DMS53 treated with DMSO at 0.1 percent for 48 hours (cell line): ENCODE data around the gene PLCH1.

ENCODE experiments used
- DNase-seq: peaks from one replicate; lab custom pipeline; 2025; ENCODE audit not compliant: unreplicated experiment; lab: John Stamatoyannopoulos, UW

Gene PLCH1

DNA sequence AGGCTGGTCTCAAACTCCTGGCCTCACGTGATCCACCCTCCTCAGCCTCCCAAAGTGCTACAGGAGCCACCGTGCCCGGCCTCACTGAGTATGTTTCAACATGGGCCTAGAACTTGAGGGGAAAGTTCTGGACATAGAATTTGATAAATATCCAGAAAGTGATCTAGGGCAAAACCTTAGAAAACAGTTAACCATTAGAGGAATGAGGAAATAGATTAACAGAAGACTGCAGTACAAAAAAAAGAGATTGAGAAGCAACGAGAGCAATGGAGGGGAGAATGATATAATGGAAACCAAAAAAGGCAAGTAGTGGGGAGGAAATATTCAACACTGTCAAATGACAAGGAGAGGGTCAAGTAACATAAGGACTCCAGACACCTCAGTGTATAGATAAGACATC lies 191.5 kb downstream of the PLCH1 start:
- no peak for DNase-seq

DNA sequence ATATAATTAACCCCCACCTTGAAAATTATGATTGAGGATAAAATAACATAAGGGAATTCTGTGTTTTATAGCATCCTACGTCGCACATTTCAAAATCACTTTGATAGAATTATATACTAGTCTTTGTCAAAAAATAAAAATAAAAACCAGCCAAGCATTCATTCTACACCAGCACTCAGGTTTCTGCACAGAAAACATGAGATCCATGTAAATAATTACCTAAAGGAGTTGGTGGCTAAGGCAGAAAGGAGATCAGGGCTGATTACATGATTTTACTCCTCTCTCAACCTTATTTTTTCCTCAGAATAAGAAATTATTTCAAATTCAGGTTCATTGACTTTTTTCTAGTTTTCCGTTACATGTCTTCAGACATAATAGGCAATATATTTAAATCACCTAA lies 194.5 kb downstream of the PLCH1 start:
- no peak for DNase-seq

DNA sequence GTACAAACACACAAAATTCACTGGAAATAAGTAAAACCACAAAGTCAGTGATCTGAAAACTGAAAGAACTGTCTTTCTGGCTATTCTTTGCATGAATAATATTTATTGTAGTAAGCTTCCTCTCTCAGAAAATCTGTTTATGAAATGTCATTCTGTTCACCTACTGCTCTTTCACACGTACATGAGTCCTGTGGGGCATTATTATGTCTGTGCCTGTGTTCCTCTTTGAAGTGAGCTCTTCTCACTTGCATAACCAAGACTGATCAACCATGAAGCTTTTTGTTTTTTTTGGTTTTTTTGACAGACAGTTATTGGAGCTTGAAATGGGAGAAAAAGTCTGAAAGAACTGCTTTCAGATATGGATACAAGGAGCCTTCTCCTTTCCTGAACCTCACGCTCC lies 195.8 kb downstream of the PLCH1 start:
- no peak for DNase-seq

DNA sequence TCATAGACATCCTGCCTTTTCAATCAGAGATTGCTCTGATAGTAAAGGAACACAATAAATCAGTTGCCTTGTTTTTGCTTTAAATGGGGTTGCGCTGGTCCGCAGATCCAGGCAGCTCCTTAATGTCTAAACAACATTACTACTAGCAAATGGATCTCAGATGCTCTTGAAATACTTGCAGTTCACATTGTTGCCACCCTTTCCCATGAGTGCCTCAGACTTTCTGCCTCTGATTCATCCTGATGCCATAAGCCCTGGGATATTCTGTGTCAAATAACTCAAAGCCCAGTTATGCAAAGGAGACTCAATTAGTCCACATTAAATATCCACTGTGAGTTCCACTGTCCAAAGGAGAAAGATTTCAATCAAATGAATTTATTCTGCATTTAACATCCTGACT lies 196.7 kb downstream of the PLCH1 start:
- no peak for DNase-seq

DNA sequence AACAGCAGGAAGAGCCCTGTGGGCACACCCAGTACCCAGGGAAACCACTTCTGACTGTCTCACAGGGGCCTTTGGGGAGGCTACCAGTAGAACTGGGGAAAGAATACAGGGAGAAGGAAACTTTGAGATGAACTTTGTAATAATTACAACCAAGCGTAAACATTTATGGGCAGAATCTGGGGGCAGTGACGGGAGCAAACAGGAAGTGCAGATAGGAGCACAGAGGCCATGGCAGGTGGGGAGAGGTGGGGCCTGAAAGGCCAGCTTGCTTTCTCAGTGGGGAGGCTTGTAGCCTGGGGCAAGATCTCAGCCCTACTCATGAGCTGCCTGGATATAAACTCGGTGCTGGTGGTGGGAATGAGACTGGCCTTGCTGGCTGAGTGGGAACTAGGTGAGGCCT lies 209.8 kb downstream of the PLCH1 start:
- no peak for DNase-seq

DNA sequence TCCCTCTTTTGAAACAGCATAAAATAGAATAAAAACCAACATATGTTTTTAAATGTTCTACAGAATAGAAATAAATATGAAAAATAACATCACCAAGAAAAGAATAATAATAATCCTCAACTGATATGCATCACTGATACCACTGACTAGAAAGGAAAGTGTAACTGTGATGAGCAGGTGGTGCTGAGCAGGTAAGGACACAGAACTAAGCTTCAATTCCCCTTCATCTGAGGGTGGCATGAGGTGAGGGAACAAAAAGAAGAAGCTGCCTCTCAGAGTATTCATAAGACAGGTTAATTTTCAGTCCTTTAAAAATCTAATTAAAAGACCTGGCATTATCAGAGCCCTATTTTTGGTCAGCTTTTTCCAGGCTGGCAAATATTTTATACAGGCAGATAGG lies 216.3 kb downstream of the PLCH1 start:
- DNase-seq, result no peak

DNA sequence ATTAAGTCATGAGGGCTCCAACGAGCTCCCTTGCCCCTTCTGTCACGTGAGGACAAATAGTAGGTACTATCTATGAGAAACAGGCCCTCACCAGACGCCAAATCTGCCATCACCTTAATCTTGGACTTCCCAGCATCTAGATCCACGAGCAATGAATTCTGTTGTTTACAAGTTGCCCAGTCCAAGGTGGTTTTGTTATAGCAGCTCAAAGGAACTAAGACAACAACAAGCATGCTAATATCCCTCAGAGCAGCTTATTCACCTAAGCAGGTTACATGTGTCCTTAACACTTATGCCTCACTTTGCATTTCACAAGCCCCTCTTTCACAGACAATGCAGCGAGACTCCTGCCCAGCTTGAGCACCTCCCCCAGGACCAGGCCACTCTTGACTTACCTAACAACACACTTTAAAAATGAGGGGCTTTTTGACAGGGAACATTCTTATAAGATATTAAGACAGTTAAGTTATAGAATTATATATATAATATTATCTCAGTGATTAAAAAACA lies 219.5 kb downstream of the PLCH1 start:
- no peak for DNase-seq

DNA sequence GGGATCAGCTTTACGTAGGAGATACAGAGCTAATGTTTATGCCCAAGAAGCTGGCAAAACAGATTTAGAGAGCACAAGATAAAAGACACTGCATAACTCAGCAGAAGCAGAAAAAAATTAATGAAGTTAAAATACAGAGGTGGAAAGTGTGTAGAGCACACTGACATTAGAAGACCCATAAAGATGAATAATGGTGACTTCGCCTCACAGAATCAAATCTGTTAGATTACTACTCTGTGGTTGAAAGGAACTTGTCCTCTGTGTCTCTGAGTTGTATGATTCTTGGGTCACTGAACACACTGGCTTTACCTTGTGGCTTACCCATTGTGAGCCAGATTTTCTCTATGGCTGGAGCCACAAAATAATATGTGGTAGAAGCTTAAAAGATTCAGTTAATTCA lies 224.4 kb downstream of the PLCH1 start:
- no peak for DNase-seq

DNA sequence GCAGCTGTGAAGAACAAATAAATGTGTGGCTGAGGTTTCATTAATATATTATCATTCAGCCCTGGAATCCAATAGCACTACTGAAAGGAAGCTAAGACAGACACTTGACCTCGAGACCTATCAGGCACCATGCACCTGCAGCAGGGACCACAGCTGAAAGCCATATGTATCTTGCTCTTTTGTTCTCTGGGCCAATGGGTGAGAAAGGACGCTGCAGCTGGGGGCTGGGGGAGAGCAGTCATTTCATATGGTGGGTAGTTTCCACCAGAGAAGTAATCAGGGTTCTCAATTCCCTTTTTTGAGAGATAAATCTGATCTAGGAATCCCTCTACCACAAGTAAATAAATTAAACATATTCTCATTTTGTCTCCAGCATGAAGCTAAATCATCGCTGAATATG lies 225.8 kb downstream of the PLCH1 start:
- no peak for DNase-seq

DNA sequence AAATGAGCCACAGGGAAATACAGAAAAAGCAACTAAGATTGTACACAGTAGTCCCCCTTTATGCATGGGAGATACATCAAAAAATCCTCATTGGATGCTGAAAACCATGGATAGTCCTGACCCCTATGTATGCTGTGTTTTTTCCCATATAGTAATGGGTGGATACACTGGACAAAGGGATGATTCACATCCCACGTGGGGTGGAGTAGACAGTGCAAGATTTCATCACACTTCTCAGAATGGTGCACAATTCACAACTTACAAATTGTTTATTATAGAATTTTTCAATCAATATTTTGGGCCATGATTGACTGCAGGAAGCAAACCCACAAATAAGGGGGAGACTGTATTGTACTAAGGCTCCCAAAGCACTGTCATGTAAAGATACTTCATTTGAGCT lies 227.0 kb downstream of the PLCH1 start:
- DNase-seq, result no peak

DNA sequence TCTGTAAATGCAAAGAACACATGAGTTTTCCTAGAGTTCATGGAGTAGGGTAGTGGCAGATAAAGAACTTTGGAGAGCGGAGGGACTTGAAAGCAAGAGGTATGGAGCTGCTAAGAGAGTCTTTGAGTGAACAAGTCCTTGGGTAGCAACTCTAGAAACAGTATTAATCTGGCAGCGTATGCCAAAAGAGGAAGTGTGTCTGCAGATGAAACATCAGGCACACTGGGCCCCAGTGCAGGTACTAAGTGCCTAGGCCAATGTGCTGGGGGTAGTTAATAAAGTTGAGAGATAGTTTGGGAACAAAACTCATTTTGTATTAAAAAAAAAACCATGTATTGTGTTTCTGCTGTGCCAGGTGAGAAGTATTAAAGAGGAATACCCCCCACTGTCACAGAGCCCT lies 228.4 kb downstream of the PLCH1 start:
- DNase-seq, result no peak

DNA sequence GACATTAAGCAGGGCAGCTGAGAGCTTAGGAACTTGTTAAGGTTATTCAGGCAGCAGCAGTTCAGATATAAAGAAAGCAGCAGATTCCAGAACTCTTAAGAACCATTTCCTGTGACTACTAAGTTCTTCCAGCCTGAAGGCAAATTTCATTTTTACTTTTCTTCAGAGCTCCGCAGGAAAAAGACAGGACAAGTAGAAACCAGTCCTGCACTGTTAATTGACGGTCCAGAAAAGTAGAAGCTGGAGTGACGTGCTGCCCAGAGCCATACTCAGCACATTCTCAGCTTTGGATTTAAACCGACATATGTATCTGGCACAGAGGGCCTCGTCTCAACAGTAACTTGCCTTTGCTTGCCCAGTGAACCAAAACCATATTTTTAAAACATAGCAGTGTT lies 232.0 kb downstream of the PLCH1 start:
- no peak for DNase-seq

DNA sequence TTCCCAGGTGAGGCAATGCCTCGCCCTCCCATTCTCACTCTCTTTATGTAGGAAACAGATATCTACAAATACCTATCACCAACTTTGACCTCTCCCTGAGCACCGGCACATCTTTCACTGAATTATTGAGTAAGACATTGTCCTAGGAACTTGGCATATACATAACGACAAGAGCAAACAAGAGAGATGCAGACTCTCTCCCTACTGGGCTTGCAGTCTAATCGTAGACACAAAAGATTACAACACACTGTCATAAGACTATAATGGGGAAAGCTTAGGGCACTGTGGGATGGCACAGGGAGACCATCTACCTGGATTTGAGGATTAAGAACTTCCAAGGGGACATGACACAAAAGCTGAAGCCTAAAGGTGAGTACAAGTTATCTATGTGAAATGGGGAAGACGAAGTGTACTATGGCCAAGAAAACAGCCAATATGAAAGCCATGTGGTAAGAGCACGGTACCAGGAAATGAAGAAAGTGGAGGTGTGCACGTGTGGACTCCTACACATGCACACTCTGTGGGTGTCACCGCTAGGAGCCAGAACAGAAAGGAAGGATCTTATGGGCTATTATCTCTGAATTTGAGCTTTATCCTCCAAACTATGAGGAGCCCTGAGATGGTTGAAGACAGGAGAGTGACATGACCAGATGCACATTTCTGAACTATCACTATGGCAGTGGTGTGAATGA lies 232.6 kb downstream of the PLCH1 start:
- no peak for DNase-seq

DNA sequence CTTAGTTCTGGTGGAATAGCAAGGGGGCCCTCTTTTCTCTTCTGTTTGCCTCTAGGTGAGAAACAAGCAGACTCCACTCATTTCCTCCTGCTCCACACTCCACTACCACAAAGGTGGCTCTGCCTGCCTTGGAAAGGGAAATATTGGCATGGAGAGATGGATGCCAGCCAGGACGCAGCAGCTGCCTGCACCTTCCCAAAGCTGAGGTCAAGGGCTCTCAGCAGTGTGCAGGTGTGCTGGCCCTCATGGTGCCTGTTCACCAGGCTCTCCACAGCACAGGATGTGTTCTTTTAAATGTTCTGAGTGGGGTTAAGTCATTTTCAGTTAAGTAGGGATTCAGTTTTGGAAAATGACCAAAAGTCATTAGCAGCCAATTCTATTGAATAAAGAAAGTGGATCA lies 240.2 kb downstream of the PLCH1 start:
- DNase-seq, result peak; percentile 73

DNA sequence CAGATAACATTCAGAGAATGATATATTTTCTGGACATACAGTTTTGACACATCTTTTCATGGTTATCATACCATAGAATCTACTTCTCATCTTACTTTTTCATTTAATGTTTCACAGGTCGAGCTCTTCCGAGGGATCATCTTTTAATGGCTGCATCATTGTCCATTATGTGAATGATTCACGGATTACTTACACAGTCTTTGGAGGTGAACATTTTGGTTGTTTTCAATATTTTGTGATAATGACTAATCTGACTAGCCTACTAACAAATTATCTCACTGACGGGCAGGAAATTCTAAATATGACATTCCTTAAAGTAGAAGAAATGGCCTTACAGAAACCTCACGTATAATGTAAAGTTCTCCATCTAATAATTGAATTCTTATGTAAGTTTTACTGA lies 242.2 kb downstream of the PLCH1 start:
- DNase-seq, result no peak

DNA sequence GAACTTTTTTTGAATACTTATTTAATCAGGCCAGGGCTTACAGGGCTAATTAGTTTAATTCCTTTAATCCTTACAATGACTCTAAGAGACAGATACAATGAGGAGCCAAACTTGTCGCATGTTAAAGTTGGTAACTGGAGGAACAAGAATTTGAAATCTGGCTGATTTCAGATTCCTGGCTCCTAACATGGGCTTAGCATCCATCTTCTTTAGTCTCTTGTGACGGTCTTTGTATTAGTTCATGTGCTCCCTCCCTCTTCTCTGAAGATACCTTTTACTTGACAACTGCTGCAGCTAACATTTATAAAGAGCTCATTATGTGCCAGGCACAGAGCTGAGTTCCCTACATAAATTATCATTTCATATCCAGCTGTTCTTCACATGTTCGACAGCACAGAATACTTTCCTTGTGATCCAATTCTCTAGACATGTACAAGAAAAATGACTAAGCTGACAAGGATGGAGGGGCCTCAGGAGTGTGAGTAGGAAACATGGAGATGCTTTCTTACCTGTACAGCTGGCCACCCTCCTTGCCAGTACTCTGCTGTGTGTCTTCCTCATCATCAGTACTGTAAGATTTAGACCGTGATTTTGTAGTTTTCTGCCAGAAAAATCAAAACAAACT lies 244.6 kb downstream of the PLCH1 start:
- DNase-seq, result no peak

DNA sequence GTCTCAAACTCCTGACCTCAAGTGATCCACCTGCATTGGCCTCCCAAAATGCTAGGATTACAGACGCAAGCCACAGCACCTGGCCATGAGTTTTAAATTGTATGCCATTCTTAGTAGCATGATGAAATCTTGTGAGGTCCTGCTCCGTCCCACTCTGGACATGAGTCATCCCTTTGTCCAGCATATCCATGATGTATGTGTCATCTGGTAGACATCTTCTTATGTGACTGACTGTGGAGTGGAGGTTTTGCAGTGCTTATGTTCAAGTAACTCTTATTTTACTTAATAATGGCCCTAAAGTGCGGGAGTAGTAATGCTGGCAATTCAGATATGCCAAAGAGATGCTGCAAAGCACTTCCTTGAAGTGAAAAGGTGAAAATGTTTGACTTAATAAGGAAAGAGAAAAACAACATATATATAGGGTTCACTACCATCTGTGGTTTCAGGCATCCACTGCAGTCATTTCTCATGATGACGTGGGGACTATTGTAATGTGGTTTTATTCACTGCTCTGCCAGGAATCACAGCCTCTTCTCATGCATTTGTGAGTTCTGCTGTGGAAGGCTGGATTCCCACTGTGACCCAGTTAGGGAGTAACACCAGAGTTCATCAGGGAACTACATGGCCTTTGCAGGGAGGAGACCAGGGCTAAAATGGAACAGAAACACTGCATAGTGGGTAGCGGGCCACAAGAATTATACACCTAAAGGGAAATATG lies 246.8 kb downstream of the PLCH1 start:
- DNase-seq, result peak; percentile 10

DNA sequence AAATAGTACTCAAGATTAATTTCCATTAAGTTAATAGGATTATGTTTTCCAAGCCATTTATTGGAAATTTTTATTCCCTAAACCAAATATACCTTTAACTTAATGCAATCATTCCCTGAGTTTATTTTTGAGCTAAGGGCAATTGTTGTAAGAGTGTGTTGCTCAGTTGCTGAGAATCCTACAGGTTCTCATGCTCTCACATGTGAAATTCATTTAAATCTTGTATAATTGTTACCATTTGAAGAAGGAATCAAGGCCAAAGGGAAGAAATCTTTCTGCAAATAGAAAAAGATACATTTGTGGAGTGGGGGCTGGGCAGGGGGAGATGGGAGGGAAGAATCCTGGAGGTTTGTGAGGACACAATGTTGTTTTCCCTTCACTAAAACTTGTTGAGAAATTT lies 248.7 kb downstream of the PLCH1 start:
- no peak for DNase-seq

DNA sequence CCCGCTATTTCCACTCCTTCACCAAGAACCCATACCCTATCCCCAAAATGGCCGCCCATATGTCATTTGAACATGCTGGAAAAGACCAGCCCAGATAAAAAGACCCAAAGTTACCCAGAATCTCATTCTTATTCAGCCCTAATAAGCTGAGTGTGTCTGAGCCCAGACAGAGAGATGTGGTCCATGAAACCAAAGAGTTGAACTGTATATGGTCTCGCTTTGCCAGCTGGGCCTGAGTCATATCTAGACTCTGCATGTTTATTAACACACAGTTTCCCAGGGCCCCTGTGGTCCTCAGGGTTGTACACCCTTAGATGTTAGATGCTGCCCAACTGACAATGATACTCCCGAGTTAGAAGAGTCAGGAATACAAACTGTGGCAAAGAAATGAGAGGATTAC lies 249.5 kb downstream of the PLCH1 start:
- no peak for DNase-seq

DNA sequence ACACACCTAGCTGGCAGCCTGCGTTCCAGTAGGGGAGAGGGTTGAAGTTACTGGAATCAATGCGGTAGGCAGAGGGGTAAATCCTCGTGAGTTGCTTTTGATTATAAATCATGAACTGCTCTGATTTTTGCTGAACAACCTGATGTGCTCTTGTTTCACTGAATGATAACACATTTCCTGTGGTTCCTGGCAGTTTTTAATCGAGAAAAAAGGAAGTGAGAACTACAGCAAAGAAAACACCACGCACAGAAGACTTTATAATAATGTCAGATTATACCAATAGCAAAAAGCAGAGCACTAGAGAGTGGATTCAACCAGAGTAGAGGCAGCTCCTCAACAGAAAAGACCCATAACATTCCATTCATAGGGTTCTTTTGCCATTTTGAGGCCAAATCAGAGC lies 250.5 kb downstream of the PLCH1 start:
- DNase-seq, result no peak

DNA sequence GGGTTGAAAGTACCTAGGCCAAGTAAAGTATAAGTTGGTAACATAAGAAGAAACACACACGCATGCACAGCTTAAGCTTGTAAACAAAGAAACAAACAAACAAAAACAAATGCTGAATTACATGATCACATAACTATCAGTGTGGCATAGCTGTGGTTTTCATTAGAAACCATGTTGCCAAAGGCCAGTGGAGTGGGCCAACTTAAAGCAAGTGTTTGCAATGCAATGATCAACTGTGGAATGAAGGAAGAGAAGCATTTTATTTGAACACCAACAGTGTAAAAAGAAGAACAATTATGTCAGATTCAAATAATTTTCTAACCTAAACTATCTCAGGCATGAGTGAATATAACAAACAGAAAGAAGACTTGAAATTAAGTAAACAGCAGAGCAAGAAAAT lies 252.0 kb downstream of the PLCH1 start:
- DNase-seq, result no peak

DNA sequence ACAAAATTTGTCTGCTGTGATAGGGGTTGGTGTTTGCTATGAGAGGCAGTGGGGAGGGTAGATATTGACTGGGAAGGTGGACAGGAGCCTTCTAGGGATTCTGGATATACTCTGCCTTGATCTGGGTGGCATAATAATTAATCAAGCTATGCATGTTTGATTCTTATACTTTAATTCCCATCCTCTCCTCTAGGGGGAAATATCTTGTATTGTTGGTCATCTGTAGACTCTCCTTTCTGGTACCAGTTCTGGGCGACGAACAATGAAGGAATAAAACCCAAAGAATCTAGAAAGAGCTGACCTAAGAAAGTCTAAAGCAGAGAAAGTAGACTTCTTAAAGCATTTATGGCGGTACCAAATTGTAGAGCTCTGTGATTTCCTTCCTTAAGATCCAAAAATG lies 253.2 kb downstream of the PLCH1 start:
- no peak for DNase-seq
